IPS-18a (cell line): Measurements from ENCODE around the gene EPOP.

Experiments used
- H3K27ac ChIP-seq: one replicate; pipeline ENCODE4 v1.5.1; 2013; ENCODE audit warnings: low read length
- H3K27me3 ChIP-seq: one replicate; pipeline ENCODE4 v1.6.1; 2013; ENCODE audit warnings: mild to moderate bottlenecking, low read length; ENCODE audit not compliant: control insufficient read depth, insufficient read depth
- H3K36me3 ChIP-seq: one replicate; pipeline ENCODE4 v1.6.1; 2013; ENCODE audit warnings: low read depth, low read length; ENCODE audit not compliant: control insufficient read depth
- H3K4me1 ChIP-seq: one replicate; pipeline ENCODE4 v1.6.1; 2013; ENCODE audit warnings: low read depth, low read length; ENCODE audit not compliant: control insufficient read depth
- H3K4me3 ChIP-seq: one replicate; pipeline ENCODE4 v1.5.1; 2013; ENCODE audit warnings: low read length
- H3K9ac ChIP-seq: one replicate; pipeline ENCODE4 v1.6.1; 2013; ENCODE audit warnings: mild to moderate bottlenecking, low read length, moderate library complexity
- H3K9me3 ChIP-seq: one replicate; pipeline ENCODE4 v1.6.1; 2013; ENCODE audit warnings: low read depth, low read length; ENCODE audit not compliant: control insufficient read depth

The EPOP gene

GRCh38 chr17:38685491-38685890, 10.7 kb upstream of the EPOP start:
- Histone ChIP-seq H3K9ac (no peak overlapping the region), H3K4me1 (no peaks in the 10 kb centered on the region), H3K36me3 (no peaks in the 10 kb centered on the region), H3K27ac (no peak overlapping the region), H3K9me3 (no peaks in the 10 kb centered on the region), H3K27me3 (peaks cover 2% of the 10 kb centered on the region), H3K4me3 (no peak overlapping the region)

- Histone ChIP-seq H3K4me1 (no peaks in the 10 kb centered on the region), H3K27ac (no peak overlapping the region), H3K27me3 (peaks cover 13% of the 10 kb centered on the region), H3K9me3 (no peaks in the 10 kb centered on the region), H3K9ac (no peak overlapping the region), H3K4me3 (no peak overlapping the region), H3K36me3 (no peaks in the 10 kb centered on the region)
Measured at GRCh38 chr17:38681096-38681495, 6.3 kb upstream of the EPOP start.

- no peak overlapping the region for H3K9ac ChIP-seq
- H3K9me3 ChIP-seq, result no peaks in the 10 kb centered on the region
- no peaks in the 10 kb centered on the region for H3K4me1 ChIP-seq
- no peak overlapping the region for H3K4me3 ChIP-seq
- peaks cover 45% of the 10 kb centered on the region for H3K27me3 ChIP-seq
- no peak overlapping the region for H3K27ac ChIP-seq
- H3K36me3 ChIP-seq, result no peaks in the 10 kb centered on the region
Measured at GRCh38 chr17:38677819-38678218, 3.1 kb upstream of the EPOP start.

- Histone ChIP-seq H3K9me3 (no peaks in the 10 kb centered on the region), H3K4me3 (no peak overlapping the region), H3K4me1 (peaks cover 7% of the 10 kb centered on the region), H3K36me3 (no peaks in the 10 kb centered on the region), H3K27me3 (peaks cover 54% of the 10 kb centered on the region), H3K27ac (no peak overlapping the region), H3K9ac (no peak overlapping the region)
Measured at GRCh38 chr17:38676706-38677504, 2.1 kb upstream of the EPOP start.

- H3K27ac ChIP-seq, result no peak overlapping the region
- peak overlapping the region; percentile 24 for H3K9ac ChIP-seq
- peaks cover 80% of the 10 kb centered on the region for H3K27me3 ChIP-seq
- H3K9me3 ChIP-seq, result no peaks in the 10 kb centered on the region
- no peaks in the 10 kb centered on the region for H3K36me3 ChIP-seq
- peak overlapping the region; percentile 53 for H3K4me3 ChIP-seq
- H3K4me1 ChIP-seq, result peaks cover 14% of the 10 kb centered on the region
Measured at GRCh38 chr17:38674014-38674748, 576 bp downstream of the EPOP start.

- Histone ChIP-seq H3K27ac (no peak overlapping the region), H3K9ac (no peak overlapping the region), H3K36me3 (no peaks in the 10 kb centered on the region), H3K9me3 (no peaks in the 10 kb centered on the region), H3K4me1 (peaks cover 14% of the 10 kb centered on the region), H3K4me3 (peak overlapping the region; percentile 53), H3K27me3 (peaks cover 85% of the 10 kb centered on the region)
Measured at GRCh38 chr17:38673707-38674013, 1.1 kb downstream of the EPOP start.

- Histone ChIP-seq H3K9ac (no peak overlapping the region), H3K4me3 (peak overlapping the region; percentile 59), H3K36me3 (no peaks in the 10 kb centered on the region), H3K27ac (no peak overlapping the region), H3K9me3 (no peaks in the 10 kb centered on the region), H3K27me3 (peaks cover 91% of the 10 kb centered on the region), H3K4me1 (peaks cover 14% of the 10 kb centered on the region)
Measured at GRCh38 chr17:38672788-38673706, 1.7 kb downstream of the EPOP start.

- peak overlapping the region; percentile 59 for H3K4me3 ChIP-seq
- peaks cover 14% of the 10 kb centered on the region for H3K4me1 ChIP-seq
- H3K9ac ChIP-seq, result no peak overlapping the region
- H3K36me3 ChIP-seq, result no peaks in the 10 kb centered on the region
- H3K27ac ChIP-seq, result no peak overlapping the region
- H3K27me3 ChIP-seq, result peaks cover 98% of the 10 kb centered on the region
- H3K9me3 ChIP-seq, result no peaks in the 10 kb centered on the region
Measured at GRCh38 chr17:38671939-38672720, 2.6 kb downstream of the EPOP start.

GRCh38 chr17:38669520-38669919, 5.2 kb downstream of the EPOP start:
- Histone ChIP-seq H3K4me1 (peaks cover 14% of the 10 kb centered on the region), H3K27me3 (peaks cover 73% of the 10 kb centered on the region), H3K9ac (no peak overlapping the region), H3K9me3 (no peaks in the 10 kb centered on the region), H3K27ac (no peak overlapping the region), H3K36me3 (no peaks in the 10 kb centered on the region), H3K4me3 (no peak overlapping the region)

GRCh38 chr17:38667787-38668122, 7.0 kb downstream of the EPOP start:
- no peak overlapping the region for H3K9ac ChIP-seq
- H3K4me1 ChIP-seq, result peaks cover 18% of the 10 kb centered on the region
- H3K27me3 ChIP-seq, result peaks cover 55% of the 10 kb centered on the region

More at GRCh38 chr17:38667787-38668122, 7.0 kb downstream of the EPOP start:
- H3K36me3 ChIP-seq, result no peaks in the 10 kb centered on the region
- H3K27ac ChIP-seq, result no peak overlapping the region
- H3K9me3 ChIP-seq, result no peaks in the 10 kb centered on the region
- H3K4me3 ChIP-seq, result no peak overlapping the region
